Measurements from ENCODE around the gene LHFPL3.
A peak's percentile ranks its signal among the peaks of the same experiment; 100 is the strongest.

The LHFPL3 gene

GRCh38 chr7:104807671-104808070 lies 479.3 kb downstream of the LHFPL3 start:
- no peak for DNase-seq

- DNase-seq = no peak
Measured at GRCh38 chr7:104809906-104810305, 481.5 kb downstream of the LHFPL3 start.

GRCh38 chr7:104814126-104814525 lies 485.7 kb downstream of the LHFPL3 start:
- no peak for DNase-seq

- no peak for DNase-seq
Measured at GRCh38 chr7:104814671-104815400, 486.4 kb downstream of the LHFPL3 start.

GRCh38 chr7:104816537-104816936 lies 488.1 kb downstream of the LHFPL3 start:
- DNase-seq = no peak

- no peak for DNase-seq
Measured at GRCh38 chr7:104818961-104819880, 490.8 kb downstream of the LHFPL3 start.

GRCh38 chr7:104820836-104821535 lies 492.6 kb downstream of the LHFPL3 start:
- DNase-seq = no peak

GRCh38 chr7:104823177-104823576 lies 494.8 kb downstream of the LHFPL3 start:
- no peak for DNase-seq

- DNase-seq = no peak
Measured at GRCh38 chr7:104825099-104825498, 496.7 kb downstream of the LHFPL3 start.

GRCh38 chr7:104826135-104826534 lies 497.7 kb downstream of the LHFPL3 start:
- no peak for DNase-seq

- no peak for DNase-seq
Measured at GRCh38 chr7:104836976-104837375, 508.6 kb downstream of the LHFPL3 start.

- DNase-seq = no peak
Measured at GRCh38 chr7:104838537-104839299, 510.3 kb downstream of the LHFPL3 start.

GRCh38 chr7:104839842-104840241 lies 511.4 kb downstream of the LHFPL3 start:
- no peak for DNase-seq

- no peak for DNase-seq
Measured at GRCh38 chr7:104841798-104842197, 513.4 kb downstream of the LHFPL3 start.

- DNase-seq = no peak
Measured at GRCh38 chr7:104843198-104843597, 514.8 kb downstream of the LHFPL3 start.

GRCh38 chr7:104845557-104845956 lies 517.2 kb downstream of the LHFPL3 start:
- DNase-seq = no peak

- DNase-seq = no peak
Measured at GRCh38 chr7:104846731-104847130, 518.3 kb downstream of the LHFPL3 start.

- DNase-seq = peak; percentile 62
Measured at GRCh38 chr7:104848138-104848990, 520.0 kb downstream of the LHFPL3 start.

- DNase-seq = no peak
Measured at GRCh38 chr7:104850374-104850773, 522.0 kb downstream of the LHFPL3 start.

GRCh38 chr7:104851268-104851667 lies 522.9 kb downstream of the LHFPL3 start:
- DNase-seq = no peak

GRCh38 chr7:104852386-104852785 lies 524.0 kb downstream of the LHFPL3 start:
- no peak for DNase-seq

GRCh38 chr7:104855861-104856260 lies 527.5 kb downstream of the LHFPL3 start:
- no peak for DNase-seq

Data from NCI-H345 (cell line).